HepG2 (cell line): Measurements from ENCODE around the gene RAB17. TPM values are rescaled to one million over a fixed set of nuclear protein-coding genes. Genes with fewer than 3 reads are reported as not detected.

Experiments
- ASH2L ChIP-seq: fragments of 300-600, 200-600 bp; sonication (generic); IDR thresholded peaks from 2 replicates; pipeline ENCODE4 v1.7.0; 2017; ENCODE audit warnings: low read depth, mild to moderate bottlenecking, moderate library complexity, mixed read lengths, low read length; ENCODE audit not compliant: insufficient read length
- ELF3 ChIP-seq: IDR thresholded peaks from 2 replicates; pipeline ENCODE4 v1.6.1; 2016; ENCODE audit warnings: missing genetic modification reagents, missing compliant biosample characterization
- GATAD1 ChIP-seq: IDR thresholded peaks from 2 replicates; pipeline ENCODE4 v1.6.1; 2016; ENCODE audit warnings: missing genetic modification reagents, missing compliant biosample characterization
- HDAC1 ChIP-seq: sonication (generic); formaldehyde crosslinking; IDR thresholded peaks from 2 replicates; pipeline ENCODE4 v1.5.1; 2020; ENCODE audit warnings: mild to moderate bottlenecking, missing genetic modification reagents
- HDAC6 ChIP-seq: fragments of 200-600 bp; sonication (generic); IDR thresholded peaks from 2 replicates; pipeline ENCODE4 v1.7.0; 2017; ENCODE audit warnings: mild to moderate bottlenecking, antibody characterized with exemption, low read length, low read depth
- NAIF1 ChIP-seq: sonication (generic); formaldehyde crosslinking; IDR thresholded peaks from 2 replicates; pipeline ENCODE4 v1.5.0; 2020; ENCODE audit warnings: mild to moderate bottlenecking, missing genetic modification reagents, borderline replicate concordance
- NCOA2 ChIP-seq: sonication (generic); formaldehyde crosslinking; IDR thresholded peaks from 2 replicates; pipeline ENCODE4 v1.8.0; 2022; ENCODE audit warnings: inconsistent platforms
- PCBP2 ChIP-seq: fragments of 200-400 bp; formaldehyde crosslinking; optimal IDR thresholded peaks from 2 replicates; pipeline ENCODE3; 2018; ENCODE audit warnings: low read length, low read depth; ENCODE audit not compliant: poor library complexity, severe bottlenecking
- POLR2AphosphoS2 ChIP-seq: IDR thresholded peaks from 2 replicates; pipeline ENCODE4 v1.6.1; 2011; ENCODE audit warnings: low read depth, low read length, improper control_type of control experiment
- RBM22 ChIP-seq: fragments of 200-400 bp; formaldehyde crosslinking; optimal IDR thresholded peaks from 2 replicates; pipeline ENCODE3; 2017; ENCODE audit warnings: mild to moderate bottlenecking, low read length, moderate library complexity
- RFXAP ChIP-seq: sonication (generic); formaldehyde crosslinking; IDR thresholded peaks from 2 replicates; pipeline ENCODE4 v1.4.0; 2020; ENCODE audit warnings: missing genetic modification reagents, borderline replicate concordance
- SSRP1 ChIP-seq: IDR thresholded peaks from 2 replicates; pipeline ENCODE4 v1.6.1; 2016; ENCODE audit warnings: control low read depth
- ZNF24 ChIP-seq: fragments of 450-650 bp; IDR thresholded peaks from 2 replicates; pipeline ENCODE4 v1.6.1; 2017; ENCODE audit warnings: antibody characterized with exemption, mild to moderate bottlenecking
- ZNF432 ChIP-seq: sonication (generic); formaldehyde crosslinking; IDR thresholded peaks from 2 replicates; pipeline ENCODE4 v1.5.0; 2020; ENCODE audit warnings: missing genetic modification reagents, mild to moderate bottlenecking, borderline replicate concordance
- ZSCAN25 ChIP-seq: sonication (generic); formaldehyde crosslinking; IDR thresholded peaks from 2 replicates; pipeline ENCODE4 v1.8.0; 2022; ENCODE audit warnings: mild to moderate bottlenecking, missing genetic modification reagents
- polyA plus RNA-seq, 8 experiments: library from polyadenylated mRNA; depleted of rRNA in 3 of 8; stranded (reverse) in 7 of 8; unstranded in 1 of 8; fragments of >200 nt; fragmentation: Illumina TruSeq in 4 of 8; extraction: Trizol in 4 of 8; gene quantifications; 2 replicates each; pipeline versions ENCODE4 v1.2.1 to v1.2.3, GENCODE V29; 2011 to 2016; ENCODE audit warnings: low read depth in 4 of 8, missing spikeins in 1 of 8, mixed read lengths in 1 of 8; ENCODE audit not compliant: insufficient read depth in 1 of 8
- total RNA-seq, 5 experiments: library from RNA; depleted of rRNA; stranded (reverse); fragments of >200 nt; fragmentation: Illumina TruSeq; extraction: Trizol; gene quantifications; 2 replicates each; pipeline ENCODE4 v1.2.3, GENCODE V29; 2016; ENCODE audit warnings: low read depth in 1 of 5
- TF ChIP-seq, protein P1 (sequence below), 2 experiments: sonication (generic) in 1 of 2; formaldehyde crosslinking in 1 of 2; IDR thresholded peaks; 2 replicates each; pipeline versions ENCODE4 v1.5.1 to v1.6.1; 2011 to 2020; ENCODE audit warnings: borderline replicate concordance in 1 of 2, low read depth in 1 of 2, low read length in 1 of 2, mild to moderate bottlenecking in 1 of 2, missing genetic modification reagents in 1 of 2, moderate library complexity in 1 of 2
- TF ChIP-seq, protein P2 (sequence below): sonication (generic); formaldehyde crosslinking; IDR thresholded peaks from 2 replicates; pipeline ENCODE4 v1.4.0; 2020; ENCODE audit warnings: mild to moderate bottlenecking, missing genetic modification reagents
- TF ChIP-seq, protein P3 (sequence below): sonication (generic); formaldehyde crosslinking; IDR thresholded peaks from 2 replicates; pipeline ENCODE4 v1.8.0; 2022; ENCODE audit warnings: missing genetic modification reagents, mild to moderate bottlenecking, borderline replicate concordance
- TF ChIP-seq, protein P4 (sequence below): sonication (generic); formaldehyde crosslinking; IDR thresholded peaks from 2 replicates; pipeline ENCODE4 v1.5.0; 2020; ENCODE audit warnings: missing genetic modification reagents

RAB17 gene
- total and polyA plus RNA-seq, 2 of the 13 experiments (the other 11 are each of a cell fraction or from before 2014, with no cell fraction given), result 68.0 to 124 TPM

DNA sequence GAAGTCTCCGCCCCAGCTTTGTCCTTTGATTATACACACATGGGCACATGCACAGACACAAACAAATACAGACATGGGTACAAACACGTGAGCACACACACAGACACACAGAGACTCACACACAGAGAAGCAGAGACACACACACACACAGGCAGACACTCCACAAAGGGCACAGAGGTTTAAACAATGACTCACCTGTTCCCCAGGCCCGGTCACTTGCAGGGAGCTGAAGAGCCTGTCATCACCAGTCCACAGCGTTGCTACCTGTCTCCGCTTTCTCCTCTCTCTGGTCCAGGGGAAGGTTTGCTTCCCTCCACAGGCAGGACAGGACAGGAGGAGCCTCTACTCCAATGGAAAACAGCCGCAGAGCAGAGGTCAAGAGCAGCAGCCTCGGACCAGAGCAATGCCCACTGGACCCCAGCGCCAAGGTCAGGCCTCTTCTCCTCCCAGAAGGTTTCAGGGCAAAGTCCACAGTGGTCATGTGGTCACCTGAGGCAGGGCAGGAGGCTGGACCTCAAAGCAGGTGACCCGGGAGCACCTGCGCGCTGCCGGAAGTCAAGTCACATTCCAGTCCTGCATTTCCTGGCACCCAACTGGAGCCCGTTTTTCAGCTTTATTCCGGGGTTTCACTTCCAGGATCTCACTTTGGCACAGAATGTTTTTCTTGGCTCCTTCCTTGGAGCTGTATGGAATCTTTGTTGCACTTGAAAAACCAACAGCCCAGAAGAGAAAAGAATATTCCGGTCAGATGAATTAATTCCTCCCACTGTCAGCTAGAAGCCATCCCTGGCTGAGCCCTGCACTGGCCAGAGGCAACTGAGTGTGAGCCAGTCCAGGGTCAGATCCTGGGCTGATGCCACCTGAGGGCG is at the start of gene RAB17 (continued):
- TF ChIP-seq, protein P1, sequence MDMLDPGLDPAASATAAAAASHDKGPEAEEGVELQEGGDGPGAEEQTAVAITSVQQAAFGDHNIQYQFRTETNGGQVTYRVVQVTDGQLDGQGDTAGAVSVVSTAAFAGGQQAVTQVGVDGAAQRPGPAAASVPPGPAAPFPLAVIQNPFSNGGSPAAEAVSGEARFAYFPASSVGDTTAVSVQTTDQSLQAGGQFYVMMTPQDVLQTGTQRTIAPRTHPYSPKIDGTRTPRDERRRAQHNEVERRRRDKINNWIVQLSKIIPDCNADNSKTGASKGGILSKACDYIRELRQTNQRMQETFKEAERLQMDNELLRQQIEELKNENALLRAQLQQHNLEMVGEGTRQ (IDR thresholded peaks at IDR 0.05; ENCODE audit: low read depth, low read length), result peak; percentile 79
- TF ChIP-seq, protein P1 (CRISPR knock-in tag; IDR thresholded peaks at IDR 0.05; ENCODE audit: borderline replicate concordance), result peak; percentile 95
- TF ChIP-seq, protein P2, sequence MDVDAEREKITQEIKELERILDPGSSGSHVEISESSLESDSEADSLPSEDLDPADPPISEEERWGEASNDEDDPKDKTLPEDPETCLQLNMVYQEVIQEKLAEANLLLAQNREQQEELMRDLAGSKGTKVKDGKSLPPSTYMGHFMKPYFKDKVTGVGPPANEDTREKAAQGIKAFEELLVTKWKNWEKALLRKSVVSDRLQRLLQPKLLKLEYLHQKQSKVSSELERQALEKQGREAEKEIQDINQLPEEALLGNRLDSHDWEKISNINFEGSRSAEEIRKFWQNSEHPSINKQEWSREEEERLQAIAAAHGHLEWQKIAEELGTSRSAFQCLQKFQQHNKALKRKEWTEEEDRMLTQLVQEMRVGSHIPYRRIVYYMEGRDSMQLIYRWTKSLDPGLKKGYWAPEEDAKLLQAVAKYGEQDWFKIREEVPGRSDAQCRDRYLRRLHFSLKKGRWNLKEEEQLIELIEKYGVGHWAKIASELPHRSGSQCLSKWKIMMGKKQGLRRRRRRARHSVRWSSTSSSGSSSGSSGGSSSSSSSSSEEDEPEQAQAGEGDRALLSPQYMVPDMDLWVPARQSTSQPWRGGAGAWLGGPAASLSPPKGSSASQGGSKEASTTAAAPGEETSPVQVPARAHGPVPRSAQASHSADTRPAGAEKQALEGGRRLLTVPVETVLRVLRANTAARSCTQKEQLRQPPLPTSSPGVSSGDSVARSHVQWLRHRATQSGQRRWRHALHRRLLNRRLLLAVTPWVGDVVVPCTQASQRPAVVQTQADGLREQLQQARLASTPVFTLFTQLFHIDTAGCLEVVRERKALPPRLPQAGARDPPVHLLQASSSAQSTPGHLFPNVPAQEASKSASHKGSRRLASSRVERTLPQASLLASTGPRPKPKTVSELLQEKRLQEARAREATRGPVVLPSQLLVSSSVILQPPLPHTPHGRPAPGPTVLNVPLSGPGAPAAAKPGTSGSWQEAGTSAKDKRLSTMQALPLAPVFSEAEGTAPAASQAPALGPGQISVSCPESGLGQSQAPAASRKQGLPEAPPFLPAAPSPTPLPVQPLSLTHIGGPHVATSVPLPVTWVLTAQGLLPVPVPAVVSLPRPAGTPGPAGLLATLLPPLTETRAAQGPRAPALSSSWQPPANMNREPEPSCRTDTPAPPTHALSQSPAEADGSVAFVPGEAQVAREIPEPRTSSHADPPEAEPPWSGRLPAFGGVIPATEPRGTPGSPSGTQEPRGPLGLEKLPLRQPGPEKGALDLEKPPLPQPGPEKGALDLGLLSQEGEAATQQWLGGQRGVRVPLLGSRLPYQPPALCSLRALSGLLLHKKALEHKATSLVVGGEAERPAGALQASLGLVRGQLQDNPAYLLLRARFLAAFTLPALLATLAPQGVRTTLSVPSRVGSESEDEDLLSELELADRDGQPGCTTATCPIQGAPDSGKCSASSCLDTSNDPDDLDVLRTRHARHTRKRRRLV, result 0 out of 2 replicates have a peak, but pooled peaks have one; percentile 85
- TF ChIP-seq HDAC6 (no peak), PCBP2 (no peak), NAIF1 (CRISPR knock-in tag) (peak; percentile 76; the same call in 1 of the 2 replicates), HDAC1 (CRISPR knock-in tag) (peak; percentile 99), ELF3 (CRISPR knock-in tag) (peak; percentile 85), ZNF24 (0 out of 2 replicates have a peak, but pooled peaks have one; percentile 36), POLR2AphosphoS2 (no peak), ZNF432 (CRISPR knock-in tag) (no peak), RBM22 (no peak), RFXAP (CRISPR knock-in tag) (peak; percentile 92; the same call in 1 of the 2 replicates), NCOA2 (CRISPR knock-in tag) (peak; percentile 91), GATAD1 (CRISPR knock-in tag) (peak; percentile 84), ZSCAN25 (CRISPR knock-in tag) (peak; percentile 80), ASH2L (peak; percentile 61), SSRP1 (CRISPR knock-in tag) (peak; percentile 80; the same call in 1 of the 2 replicates)
- TF ChIP-seq, protein P3, sequence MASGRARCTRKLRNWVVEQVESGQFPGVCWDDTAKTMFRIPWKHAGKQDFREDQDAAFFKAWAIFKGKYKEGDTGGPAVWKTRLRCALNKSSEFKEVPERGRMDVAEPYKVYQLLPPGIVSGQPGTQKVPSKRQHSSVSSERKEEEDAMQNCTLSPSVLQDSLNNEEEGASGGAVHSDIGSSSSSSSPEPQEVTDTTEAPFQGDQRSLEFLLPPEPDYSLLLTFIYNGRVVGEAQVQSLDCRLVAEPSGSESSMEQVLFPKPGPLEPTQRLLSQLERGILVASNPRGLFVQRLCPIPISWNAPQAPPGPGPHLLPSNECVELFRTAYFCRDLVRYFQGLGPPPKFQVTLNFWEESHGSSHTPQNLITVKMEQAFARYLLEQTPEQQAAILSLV (CRISPR knock-in tag), result peak; percentile 89
- TF ChIP-seq, protein P4, sequence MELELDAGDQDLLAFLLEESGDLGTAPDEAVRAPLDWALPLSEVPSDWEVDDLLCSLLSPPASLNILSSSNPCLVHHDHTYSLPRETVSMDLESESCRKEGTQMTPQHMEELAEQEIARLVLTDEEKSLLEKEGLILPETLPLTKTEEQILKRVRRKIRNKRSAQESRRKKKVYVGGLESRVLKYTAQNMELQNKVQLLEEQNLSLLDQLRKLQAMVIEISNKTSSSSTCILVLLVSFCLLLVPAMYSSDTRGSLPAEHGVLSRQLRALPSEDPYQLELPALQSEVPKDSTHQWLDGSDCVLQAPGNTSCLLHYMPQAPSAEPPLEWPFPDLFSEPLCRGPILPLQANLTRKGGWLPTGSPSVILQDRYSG (CRISPR knock-in tag), result 0 out of 2 replicates have a peak, but pooled peaks have one; percentile 28
